ENCODE data around the gene SULT1B1. TPM values are rescaled to one million over a fixed set of nuclear protein-coding genes. Genes with fewer than 3 reads are reported as not detected.

SULT1B1 gene
- total RNA-seq = 0.13 and 0.33 TPM in 2 replicates

GRCh38 chr4:69760455-69760854, at the start of gene SULT1B1:
TSS of gene SULT1B1 (minus strand) at chr4:69760620. CDS start at chr4:69755217, 5,403 bp downstream.

Other genes with a start within 250 kb of the SULT1B1 start
- gene UGT2A2, start 121.0 kb downstream of the SULT1B1 start, total RNA-seq = not detected in 2 replicates
- gene UGT2A1, start 107.4 kb downstream of the SULT1B1 start, total RNA-seq = not detected in 2 replicates
- 1.8 and 6.3 TPM in 2 replicates for gene SULT1E1, start 99.5 kb upstream of the SULT1B1 start, total RNA-seq
- gene CSN1S1, start 170.4 kb upstream of the SULT1B1 start, total RNA-seq = not detected in 2 replicates
- not detected in 2 replicates for gene CSN2, start 205.1 kb upstream of the SULT1B1 start, total RNA-seq
- not detected in 2 replicates for gene STATH, start 235.3 kb upstream of the SULT1B1 start, total RNA-seq

Data from mesangial cell (primary cell).